Heart left ventricle (tissue), 16 donors: ENCODE measurements around the gene CNTN5. TPM values are rescaled to one million over a fixed set of nuclear protein-coding genes. Genes with fewer than 3 reads are reported as not detected.
"Not testable (repeated sequence)": the region's sequence is repeated elsewhere in the genome, so short reads cannot be mapped to it uniquely, and the experiment has no call there.

Source experiments
- ATAC-seq, 4 donors: fragments of 200-7000 bp; cut with Tn5 transposase; one replicate each; pipeline ENCODE4 v1.9.1; 2020 to 2022; ENCODE audit warnings: moderate library complexity in 4 of 4, mild to moderate bottlenecking in 3 of 4, moderate number of reproducible peaks in 1 of 4
- DNase-seq, 5 donors: peaks; one replicate each; pipeline ENCODE4 v3.0.0-alpha.2; 2020
- H3K27ac ChIP-seq, 12 donors: fragments of 200-600 bp; sonication (generic) in 4 of 12; one replicate each; pipeline versions ENCODE4 v1.5.0 to v1.8.0; 2016 to 2022; ENCODE audit warnings: mild to moderate bottlenecking in 2 of 12
- H3K27me3 ChIP-seq, 9 donors: fragments of 200-600 bp; sonication (generic) in 2 of 9; one replicate each; pipeline versions ENCODE4 v1.5.1 to v1.8.0; 2016 to 2022; ENCODE audit warnings: mild to moderate bottlenecking in 3 of 9
- H3K36me3 ChIP-seq, 9 donors: fragments of 200-600 bp; sonication (generic) in 2 of 9; one replicate each; pipeline versions ENCODE4 v1.5.0 to v1.8.0; 2018 to 2022; ENCODE audit warnings: mild to moderate bottlenecking in 2 of 9
- H3K4me1 ChIP-seq, 12 donors: fragments of 200-600 bp; sonication (generic) in 4 of 12; one replicate each; pipeline versions ENCODE4 v1.5.0 to v1.8.0; 2016 to 2022; ENCODE audit warnings: mild to moderate bottlenecking in 3 of 12
- H3K4me3 ChIP-seq, 12 donors: fragments of 200-600 bp; sonication (generic) in 4 of 12; one replicate each; pipeline versions ENCODE4 v1.5.0 to v1.8.0; 2017 to 2022; ENCODE audit warnings: mild to moderate bottlenecking in 9 of 12, moderate library complexity in 4 of 12
- H3K9me3 ChIP-seq, 12 donors: fragments of 200-600 bp; sonication (generic) in 4 of 12; one replicate each; pipeline versions ENCODE4 v1.5.0 to v1.8.0; 2016 to 2022; ENCODE audit warnings: mild to moderate bottlenecking in 1 of 12
- POLR2A ChIP-seq, 2 donors: fragments of 450-650 bp; IDR thresholded peaks; one replicate each; pipeline ENCODE4 v1.6.1; 2017; ENCODE audit warnings: antibody characterized with exemption in 2 of 2, mild to moderate bottlenecking in 2 of 2, moderate library complexity in 2 of 2
- WGBS, 4 donors: extraction: QIAGEN DNeasy Blood & Tissue Kit in 2 of 4; methylation state at CpG; one replicate each; pipeline versions ENCODE4 v1.1.5 to v1.1.7; 2013 to 2018; 5-methylcytosine and 5-hydroxymethylcytosine counted together
- intact Hi-C, 10 donors: fragments of 100-400 bp; cut with DNase I; formaldehyde crosslinking; loops; one replicate each; pipeline versions ENCODE4 v1.11.1 to v1.14.2; 2022
- polyA plus RNA-seq, 2 donors: library from polyadenylated mRNA; stranded (reverse); fragments of 200-250 nt; gene quantifications; one replicate each; pipeline ENCODE4 v1.2.3, GENCODE V29; 2013
- total RNA-seq, 9 donors: library from RNA; depleted of rRNA in 2 of 9; stranded (reverse); fragments of >200 nt in 2 of 9; fragmentation: NEBNext Ultra II Directional in 3 of 9; extraction: Animal tissue kit (Norgen Biotek cat#: 25700) in 3 of 9; gene quantifications; one replicate each; pipeline versions ENCODE4 v1.1.0 to v1.2.4, GENCODE V29; 2016 to 2023
- TF ChIP-seq, protein P1 (sequence below), 12 donors: fragments of 200-600 bp; sonication (generic) in 4 of 12; IDR thresholded peaks; one replicate each; pipeline versions ENCODE4 v1.5.0 to v1.8.0; 2018 to 2022; ENCODE audit warnings: antibody characterized with exemption in 12 of 12, mild to moderate bottlenecking in 5 of 12
- donor health status: ischemic (EF 13 %, LVEDD 7.1; RV severe dilation, severe dysfunction).
- donor health status: healthy with polysubstance abuse.
- donor health status: DM: no; HTN: yes; CAD: no.
- donor health status: DM: no; HTN: no; CAD: no.
- donor health status: ischemic (EF 25% LVEDD 6.9; RV normal size, moderate dysfunction).
- donor health status: ischemic (EF 25% LVEDD 5.7; RV mildly dilated, moderate dysfunction).
- donor health status: healthy.
- donor health status: DM: yes; HTN: yes; CAD: no.
- donor health status: ischemic (EF 35%, LVEDD 5.7; RV mildly dilated, moderate dysfunction).
- donor health status: nonischemic (EF 11% LVEDD 7.7; RV severe dilation, severe dysfunction).
- donor health status: DM: yes; HTN: yes; CAD: no.
- donor health status: PGD.
- donor health status: ischemic (EF 29% LVEDD 5.4; RV normal size, mild dysfunction).
- donor health status: nonischemic (EF 23%, LVEDD 6.1; RV moderate dilation, normal function).

Gene CNTN5
- total and polyA plus RNA-seq, 11 donors = 0.11 to 0.16 TPM; not detected in 9

DNA sequence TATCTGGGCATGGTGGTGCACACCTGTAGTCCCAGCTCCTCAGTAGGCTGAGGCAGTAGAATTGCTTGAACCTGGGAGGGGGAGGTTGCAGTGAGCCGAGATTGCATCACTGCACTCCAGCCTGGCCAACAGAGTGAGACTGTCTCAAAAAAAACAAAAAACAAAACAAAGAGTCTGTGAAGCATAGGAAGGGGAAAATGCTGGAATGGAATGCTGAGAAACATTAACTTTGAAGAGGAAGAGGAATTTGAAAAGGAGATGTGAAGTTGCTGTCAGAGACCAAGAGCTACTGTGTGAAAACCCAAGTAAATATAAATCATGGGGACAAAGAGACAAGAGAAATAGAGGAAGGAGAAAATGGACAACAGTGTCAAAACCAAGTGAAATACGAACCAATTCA lies 1211.3 kb downstream of the CNTN5 start:
- Histone ChIP-seq H3K4me3 (no peak overlapping the region), H3K4me1 (no peaks in the 10 kb centered on the region), H3K27me3 (no peaks in the 10 kb centered on the region), H3K9me3 (no peaks in the 10 kb centered on the region), H3K27ac (no peak overlapping the region), H3K36me3 (no peaks in the 10 kb centered on the region)
- 69 to 77% (median 74%) methylated on average over 2 of the region's 2 CpGs for WGBS, 4 donors
- intact Hi-C loops = no loop called here
- no peak for ATAC-seq
- no peak for TF ChIP-seq POLR2A (IDR thresholded peaks at IDR 0.05)
- TF ChIP-seq, protein P1, sequence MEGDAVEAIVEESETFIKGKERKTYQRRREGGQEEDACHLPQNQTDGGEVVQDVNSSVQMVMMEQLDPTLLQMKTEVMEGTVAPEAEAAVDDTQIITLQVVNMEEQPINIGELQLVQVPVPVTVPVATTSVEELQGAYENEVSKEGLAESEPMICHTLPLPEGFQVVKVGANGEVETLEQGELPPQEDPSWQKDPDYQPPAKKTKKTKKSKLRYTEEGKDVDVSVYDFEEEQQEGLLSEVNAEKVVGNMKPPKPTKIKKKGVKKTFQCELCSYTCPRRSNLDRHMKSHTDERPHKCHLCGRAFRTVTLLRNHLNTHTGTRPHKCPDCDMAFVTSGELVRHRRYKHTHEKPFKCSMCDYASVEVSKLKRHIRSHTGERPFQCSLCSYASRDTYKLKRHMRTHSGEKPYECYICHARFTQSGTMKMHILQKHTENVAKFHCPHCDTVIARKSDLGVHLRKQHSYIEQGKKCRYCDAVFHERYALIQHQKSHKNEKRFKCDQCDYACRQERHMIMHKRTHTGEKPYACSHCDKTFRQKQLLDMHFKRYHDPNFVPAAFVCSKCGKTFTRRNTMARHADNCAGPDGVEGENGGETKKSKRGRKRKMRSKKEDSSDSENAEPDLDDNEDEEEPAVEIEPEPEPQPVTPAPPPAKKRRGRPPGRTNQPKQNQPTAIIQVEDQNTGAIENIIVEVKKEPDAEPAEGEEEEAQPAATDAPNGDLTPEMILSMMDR (IDR thresholded peaks at IDR 0.05) = no peak
- DNase-seq = no peak

DNA sequence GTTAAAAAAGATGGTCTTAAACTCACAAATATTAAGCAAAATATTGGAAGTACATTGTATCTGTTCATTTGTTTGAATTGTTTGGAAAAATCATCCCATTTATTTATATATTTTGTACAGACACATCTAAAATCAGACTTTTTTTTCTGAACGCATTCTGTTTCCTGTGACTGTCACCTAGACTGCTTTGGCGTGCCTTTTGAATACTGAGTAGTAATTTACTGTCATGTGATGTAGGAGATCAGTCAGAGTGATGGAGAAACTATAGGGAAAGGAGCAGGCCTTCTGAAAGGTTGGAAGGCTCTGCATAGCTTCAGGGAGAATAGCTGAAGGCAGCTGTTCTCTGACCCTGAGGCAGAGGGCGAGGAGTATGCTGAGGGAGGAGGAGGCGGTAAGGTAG lies 1214.3 kb downstream of the CNTN5 start:
- Histone ChIP-seq H3K36me3 (no peaks in the 10 kb centered on the region), H3K27ac (no peak overlapping the region), H3K4me3 (no peak overlapping the region), H3K9me3 (no peaks in the 10 kb centered on the region), H3K4me1 (no peaks in the 10 kb centered on the region), H3K27me3 (no peaks in the 10 kb centered on the region)
- DNase-seq (no peak), ATAC-seq (no peak)
- 65 to 81% (median 76%) methylated on average over 4 of the region's 4 CpGs for WGBS, 4 donors
- intact Hi-C loops = no loop called here
- TF ChIP-seq POLR2A (IDR thresholded peaks at IDR 0.05) = no peak
- TF ChIP-seq, protein P1 (IDR thresholded peaks at IDR 0.05) = no peak

DNA sequence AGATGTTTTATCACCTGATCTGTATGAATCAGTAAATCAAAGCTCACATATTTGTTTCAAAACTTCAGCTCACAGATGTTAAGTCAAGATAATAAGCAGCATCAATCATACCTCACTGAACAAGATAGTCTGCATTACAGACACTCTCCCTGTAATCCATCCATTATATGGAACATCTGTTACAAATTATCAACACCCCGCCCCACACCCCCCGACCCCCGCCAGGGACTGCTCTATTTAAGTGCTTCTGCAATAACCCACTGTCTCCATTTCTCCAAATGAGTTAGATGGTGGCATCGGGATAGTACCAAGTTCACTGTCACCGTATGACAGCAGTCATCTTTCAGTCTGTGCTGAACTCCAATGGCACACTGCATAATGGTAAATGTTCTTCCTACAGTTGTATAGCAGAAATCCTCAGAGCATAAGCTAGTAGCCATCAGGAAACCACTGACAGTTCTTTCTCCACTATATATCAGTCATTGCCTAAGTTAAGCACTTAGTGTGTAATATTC lies 1219.3 kb downstream of the CNTN5 start:
- no peaks in the 10 kb centered on the region for H3K27me3 ChIP-seq
- peaks cover 0 to 4% (median 0%) of the 10 kb centered on the region in 12 donors for H3K9me3 ChIP-seq
- DNase-seq (no peak), ATAC-seq (no peak)
- WGBS, 4 donors = 75 to 82% (median 80%) methylated on average over 5 of the region's 5 CpGs
- no peak overlapping the region for H3K4me3 ChIP-seq
- TF ChIP-seq, protein P1 (IDR thresholded peaks at IDR 0.05) = no peak
- TF ChIP-seq POLR2A (IDR thresholded peaks at IDR 0.05) = no peak
- no peak overlapping the region for H3K27ac ChIP-seq
- no peaks in the 10 kb centered on the region for H3K36me3 ChIP-seq
- intact Hi-C loops = no loop called here
- no peaks in the 10 kb centered on the region for H3K4me1 ChIP-seq

DNA sequence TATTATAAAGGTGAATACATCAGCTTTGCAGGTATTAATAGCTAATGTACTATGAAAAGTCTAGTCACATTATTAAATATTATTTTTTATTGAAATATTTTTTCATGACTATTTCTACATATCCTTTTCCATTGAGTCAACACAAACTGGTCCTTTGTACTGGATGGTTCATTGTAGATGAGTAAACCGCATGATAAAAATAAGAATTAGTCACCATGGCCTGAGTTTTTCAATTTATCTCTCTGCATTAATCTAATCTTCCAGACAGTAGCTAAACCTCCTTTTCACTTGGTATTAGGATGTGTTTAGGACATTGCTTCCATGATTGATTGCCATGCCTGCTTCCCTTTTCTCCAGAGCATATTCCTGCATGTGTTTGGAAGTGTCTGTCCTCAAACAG lies 1227.0 kb downstream of the CNTN5 start:
- no peak overlapping the region for H3K4me3 ChIP-seq
- H3K27ac ChIP-seq = no peak overlapping the region
- WGBS, 4 donors = 68 to 82% (median 77%) methylated on average over 1 of the region's 1 CpG
- no peaks in the 10 kb centered on the region for H3K27me3 ChIP-seq
- no peak for TF ChIP-seq POLR2A (IDR thresholded peaks at IDR 0.05)
- TF ChIP-seq, protein P1 (IDR thresholded peaks at IDR 0.05) = no peak
- no peaks in the 10 kb centered on the region for H3K36me3 ChIP-seq
- intact Hi-C loops = no loop called here
- no peak for DNase-seq
- H3K9me3 ChIP-seq = peaks cover 0 to 4% (median 0%) of the 10 kb centered on the region in 12 donors
- no peaks in the 10 kb centered on the region for H3K4me1 ChIP-seq
- ATAC-seq = no peak

DNA sequence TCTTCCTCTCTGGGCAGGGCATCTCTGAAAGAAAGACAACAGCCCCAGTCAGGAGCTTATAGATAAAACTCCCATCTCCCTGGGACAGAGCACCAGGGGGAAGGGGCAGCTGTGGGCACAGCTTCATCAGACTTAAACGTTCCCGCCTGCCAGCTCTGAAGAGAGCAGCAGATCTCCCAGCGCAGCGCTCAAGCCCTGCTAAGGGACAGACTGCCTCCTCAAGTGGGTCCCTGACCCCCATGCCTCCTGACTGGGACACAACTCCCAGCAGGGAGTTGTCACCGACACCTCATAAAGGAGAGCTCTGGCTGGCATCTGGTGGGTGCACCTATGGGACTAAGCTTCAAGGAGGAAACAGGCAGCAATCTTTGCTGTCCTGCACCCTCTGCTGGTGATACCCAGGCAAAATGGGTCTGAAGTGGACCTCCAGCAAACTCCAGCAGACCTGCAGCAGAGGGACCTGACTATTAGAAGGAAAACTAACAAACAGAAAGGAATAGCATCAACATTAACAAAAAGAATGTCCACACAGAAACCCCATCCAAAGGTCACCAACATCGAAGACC lies 1236.6 kb downstream of the CNTN5 start:
- H3K27me3 ChIP-seq, H3K4me3 ChIP-seq, H3K36me3 ChIP-seq, H3K4me1 ChIP-seq, H3K27ac ChIP-seq, ATAC-seq, intact Hi-C loops: not testable (repeated sequence)
- 75 to 94% (median 86%) methylated on average over 5 to 6 of the region's 6 CpGs for WGBS, 4 donors
- peak in 1 of 5 donors; percentile 54 for DNase-seq
- peaks cover 0 to 13% (median 0%) of the 10 kb centered on the region in 12 donors for H3K9me3 ChIP-seq
